ENCODE results near the gene KIF21B.

Gene KIF21B

DNA sequence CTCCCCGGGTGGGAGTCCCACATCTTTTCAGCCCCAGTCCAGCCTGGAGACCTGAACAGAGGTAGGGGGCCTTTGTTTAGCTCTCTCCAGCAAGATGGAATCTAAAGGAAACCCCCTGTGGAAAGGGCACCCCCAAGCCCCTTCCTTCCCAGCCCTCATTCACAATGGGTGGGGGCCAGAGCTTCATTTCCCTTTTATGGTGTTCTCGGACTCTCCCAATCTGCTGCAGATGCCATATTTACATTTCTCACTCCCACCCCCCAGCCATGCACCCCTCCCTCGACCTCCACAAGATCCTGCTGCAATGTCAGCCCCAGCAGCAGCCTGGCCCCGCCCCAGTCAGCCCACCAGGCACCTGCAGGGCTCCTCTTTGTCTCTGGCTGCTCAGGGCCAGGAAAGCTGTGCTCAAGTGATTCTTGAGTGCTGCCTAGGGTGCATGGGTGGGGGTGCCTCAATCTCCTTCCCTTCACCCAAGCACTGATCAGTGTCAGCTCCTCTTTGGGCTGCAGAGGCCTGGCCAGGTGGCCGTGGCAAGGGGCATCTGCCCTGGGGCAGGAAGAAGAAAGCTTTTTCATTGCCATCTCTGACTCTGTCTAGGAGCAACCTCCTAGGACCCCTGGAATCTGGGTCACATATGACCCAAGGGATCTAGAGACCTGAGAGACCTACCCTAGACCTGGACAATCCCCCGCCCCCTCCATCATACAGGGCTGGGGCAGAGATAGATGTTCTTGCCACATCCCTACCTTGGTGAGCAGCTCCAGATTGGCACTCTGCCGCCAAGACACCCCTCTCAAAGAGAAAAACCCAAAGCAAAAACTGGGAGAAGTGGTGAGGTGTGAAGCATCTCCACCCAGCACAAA is 1.7 kb downstream of the KIF21B start:
- no peak overlapping the region for H3K27ac ChIP-seq
- DNase-seq (ENCODE audit: low read depth, low spot score), result no peak

GRCh38 chr1:201020721-201021629 is 2.5 kb downstream of the KIF21B start:
- DNase-seq (ENCODE audit: low read depth, low spot score), result no peak
- peak overlapping the region; percentile 83 for H3K27ac ChIP-seq

GRCh38 chr1:201020040-201020591 is 3.4 kb downstream of the KIF21B start:
- DNase-seq (ENCODE audit: low read depth, low spot score), result no peak
- H3K27ac ChIP-seq, result peak overlapping the region; percentile 83

GRCh38 chr1:201019321-201019977 is 4.1 kb downstream of the KIF21B start:
- peak; percentile 31 for DNase-seq (ENCODE audit: low read depth, low spot score)
- H3K27ac ChIP-seq, result peak overlapping the region; percentile 83

DNA sequence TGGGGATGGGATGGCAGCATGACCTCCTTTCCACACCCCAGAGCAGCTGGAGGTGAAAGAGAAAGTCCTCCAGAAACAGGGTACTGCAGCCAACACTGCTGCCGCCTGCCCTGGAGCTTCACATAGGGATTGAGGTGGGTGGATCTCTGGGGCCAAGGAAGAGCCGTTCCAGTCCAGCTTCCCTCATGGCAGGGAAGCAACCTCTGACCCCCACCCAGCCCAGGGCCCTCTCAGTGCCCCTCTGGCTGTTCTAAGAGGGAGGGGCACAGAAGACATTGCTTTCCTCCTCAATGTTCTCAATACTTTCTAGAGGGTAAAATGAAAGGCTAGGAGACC is 5.7 kb downstream of the KIF21B start:
- no peak overlapping the region for H3K27ac ChIP-seq
- DNase-seq (ENCODE audit: low read depth, low spot score), result no peak

- no peak overlapping the region for H3K27ac ChIP-seq
- no peak for DNase-seq (ENCODE audit: low read depth, low spot score)
These were observed 6.3 kb downstream of the KIF21B start for GRCh38 chr1:201016943-201017827.

- DNase-seq (ENCODE audit: low read depth, low spot score), result no peak
- no peak overlapping the region for H3K27ac ChIP-seq
These were observed 7.3 kb downstream of the KIF21B start for GRCh38 chr1:201016211-201016651.

- H3K27ac ChIP-seq, result no peak overlapping the region
- no peak for DNase-seq (ENCODE audit: low read depth, low spot score)
These were observed 7.9 kb downstream of the KIF21B start for GRCh38 chr1:201015551-201016091.

GRCh38 chr1:201014816-201015200 is 8.7 kb downstream of the KIF21B start:
- no peak overlapping the region for H3K27ac ChIP-seq
- DNase-seq (ENCODE audit: low read depth, low spot score), result no peak

GRCh38 chr1:201013991-201014815 is 9.3 kb downstream of the KIF21B start:
- H3K27ac ChIP-seq, result no peak overlapping the region
- DNase-seq (ENCODE audit: low read depth, low spot score), result no peak

- DNase-seq (ENCODE audit: low read depth, low spot score), result no peak
- no peak overlapping the region for H3K27ac ChIP-seq
These were observed 10.5 kb downstream of the KIF21B start for GRCh38 chr1:201013031-201013485.

GRCh38 chr1:201011616-201012015 is 11.9 kb downstream of the KIF21B start:
- no peak overlapping the region for H3K27ac ChIP-seq
- DNase-seq (ENCODE audit: low read depth, low spot score), result no peak

GRCh38 chr1:201009962-201010645 is 13.4 kb downstream of the KIF21B start:
- no peak overlapping the region for H3K27ac ChIP-seq
- DNase-seq (ENCODE audit: low read depth, low spot score), result no peak

- DNase-seq (ENCODE audit: low read depth, low spot score), result no peak
- H3K27ac ChIP-seq, result no peak overlapping the region
These were observed 14.7 kb downstream of the KIF21B start for GRCh38 chr1:201008666-201009360.

- H3K27ac ChIP-seq, result no peak overlapping the region
- no peak for DNase-seq (ENCODE audit: low read depth, low spot score)
These were observed 16.0 kb downstream of the KIF21B start for GRCh38 chr1:201007481-201007880.

- no peak for DNase-seq (ENCODE audit: low read depth, low spot score)
- H3K27ac ChIP-seq, result no peak overlapping the region
These were observed 17.1 kb downstream of the KIF21B start for GRCh38 chr1:201006450-201006849.

DNA sequence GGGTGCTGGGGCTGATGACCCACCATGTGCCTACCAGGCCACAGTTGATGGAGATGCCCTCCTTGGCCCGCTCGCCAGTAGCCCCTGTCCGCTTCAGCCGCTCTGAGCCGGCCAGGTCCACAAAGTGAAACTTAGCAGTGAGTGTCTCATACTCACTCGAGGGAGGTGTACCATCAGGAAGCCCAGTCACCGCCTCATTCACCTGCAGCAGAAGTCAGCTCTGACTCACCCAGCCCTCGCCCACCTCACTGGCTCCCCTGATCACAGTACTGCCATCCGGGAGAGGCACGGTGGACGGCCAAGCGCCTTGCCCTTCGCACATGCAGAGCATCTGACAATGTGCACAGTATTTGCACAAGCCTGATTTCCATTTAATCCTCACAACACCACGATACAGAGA is 18.8 kb downstream of the KIF21B start:
- DNase-seq (ENCODE audit: low read depth, low spot score), result no peak
- no peak overlapping the region for H3K27ac ChIP-seq
